NCI-H748 (cell line): ENCODE data around the gene STK35.

Source experiments
- DNase-seq: peaks from one replicate; lab custom pipeline; 2025; ENCODE audit not compliant: unreplicated experiment; lab: John Stamatoyannopoulos, UW

STK35 gene

GRCh38 chr20:2133318-2134183 is 31.9 kb downstream of the STK35 start:
- no peak for DNase-seq

DNA sequence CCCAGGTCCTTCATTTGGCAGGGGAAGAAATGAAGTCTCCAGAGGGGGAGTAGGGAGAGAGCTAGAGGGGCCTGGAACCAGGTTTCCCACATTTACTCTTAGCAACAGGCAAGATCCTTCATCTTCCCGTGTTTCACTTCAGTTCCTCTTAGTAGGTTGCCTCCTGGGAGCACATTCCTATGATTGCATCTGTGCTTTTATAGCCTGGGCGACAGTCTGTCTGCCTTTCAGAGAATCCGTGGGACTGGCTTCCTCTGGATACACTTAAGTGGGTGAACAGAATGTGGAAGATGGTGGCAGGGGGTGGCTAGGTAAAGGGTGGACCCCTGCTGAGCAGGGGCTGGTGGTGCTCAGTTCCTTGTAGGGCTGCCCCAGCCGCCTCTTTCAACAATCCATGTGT is 33.4 kb downstream of the STK35 start:
- no peak for DNase-seq

DNA sequence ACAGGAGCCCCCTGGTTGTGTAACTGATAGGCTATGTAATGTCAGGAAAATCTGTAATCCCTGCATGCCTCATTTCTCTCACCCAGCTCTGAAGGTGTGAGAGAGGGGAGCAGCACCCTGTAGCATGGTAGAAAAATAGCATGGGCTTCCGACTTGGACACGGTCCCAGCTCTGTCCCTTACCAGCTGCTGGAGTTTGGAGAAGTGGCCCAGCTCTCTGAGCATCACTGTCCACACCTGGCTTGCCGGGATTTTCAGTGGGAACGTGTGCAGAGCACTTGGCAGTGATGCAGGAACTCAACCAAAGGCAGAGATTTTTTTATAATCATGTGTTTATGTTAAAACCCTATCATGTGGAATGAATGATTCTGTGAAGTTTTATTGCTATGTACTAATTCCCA is 34.6 kb downstream of the STK35 start:
- DNase-seq, result no peak

DNA sequence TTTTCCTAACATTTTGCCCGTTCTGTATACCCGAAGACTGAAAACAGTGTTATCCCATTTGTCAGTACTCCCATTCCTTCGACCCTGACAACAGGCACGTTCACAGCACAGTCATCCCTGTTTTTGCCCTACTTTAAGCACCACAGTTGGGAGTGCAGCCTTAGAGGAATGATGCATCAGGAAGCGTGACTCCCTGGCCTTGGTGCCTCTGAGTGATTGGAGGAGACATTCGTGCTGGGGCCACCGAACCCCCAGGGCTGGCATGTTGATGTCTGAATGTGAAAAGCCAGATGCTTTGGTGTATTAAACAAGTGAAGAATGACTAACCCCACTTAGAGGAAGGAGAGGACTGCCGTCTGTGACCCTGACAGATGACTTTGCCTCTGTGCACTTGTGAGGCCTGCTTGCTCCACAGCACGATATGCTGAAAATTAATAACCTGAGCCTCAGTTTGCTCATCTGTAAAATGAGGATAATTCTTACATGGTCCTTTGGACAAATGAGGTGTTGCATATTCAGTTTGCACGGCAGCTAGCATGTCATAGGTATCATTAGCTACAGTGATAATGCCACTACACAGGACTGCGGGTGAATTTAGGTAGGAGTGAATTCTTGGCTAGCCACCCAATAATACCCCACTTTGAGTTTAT is 36.0 kb downstream of the STK35 start:
- DNase-seq, result no peak

GRCh38 chr20:2138396-2138795 is 36.8 kb downstream of the STK35 start:
- no peak for DNase-seq

GRCh38 chr20:2139250-2139649 is 37.6 kb downstream of the STK35 start:
- no peak for DNase-seq

GRCh38 chr20:2139736-2140135 is 38.1 kb downstream of the STK35 start:
- no peak for DNase-seq

- no peak for DNase-seq
These were observed 38.9 kb downstream of the STK35 start for GRCh38 chr20:2140561-2140960.

DNA sequence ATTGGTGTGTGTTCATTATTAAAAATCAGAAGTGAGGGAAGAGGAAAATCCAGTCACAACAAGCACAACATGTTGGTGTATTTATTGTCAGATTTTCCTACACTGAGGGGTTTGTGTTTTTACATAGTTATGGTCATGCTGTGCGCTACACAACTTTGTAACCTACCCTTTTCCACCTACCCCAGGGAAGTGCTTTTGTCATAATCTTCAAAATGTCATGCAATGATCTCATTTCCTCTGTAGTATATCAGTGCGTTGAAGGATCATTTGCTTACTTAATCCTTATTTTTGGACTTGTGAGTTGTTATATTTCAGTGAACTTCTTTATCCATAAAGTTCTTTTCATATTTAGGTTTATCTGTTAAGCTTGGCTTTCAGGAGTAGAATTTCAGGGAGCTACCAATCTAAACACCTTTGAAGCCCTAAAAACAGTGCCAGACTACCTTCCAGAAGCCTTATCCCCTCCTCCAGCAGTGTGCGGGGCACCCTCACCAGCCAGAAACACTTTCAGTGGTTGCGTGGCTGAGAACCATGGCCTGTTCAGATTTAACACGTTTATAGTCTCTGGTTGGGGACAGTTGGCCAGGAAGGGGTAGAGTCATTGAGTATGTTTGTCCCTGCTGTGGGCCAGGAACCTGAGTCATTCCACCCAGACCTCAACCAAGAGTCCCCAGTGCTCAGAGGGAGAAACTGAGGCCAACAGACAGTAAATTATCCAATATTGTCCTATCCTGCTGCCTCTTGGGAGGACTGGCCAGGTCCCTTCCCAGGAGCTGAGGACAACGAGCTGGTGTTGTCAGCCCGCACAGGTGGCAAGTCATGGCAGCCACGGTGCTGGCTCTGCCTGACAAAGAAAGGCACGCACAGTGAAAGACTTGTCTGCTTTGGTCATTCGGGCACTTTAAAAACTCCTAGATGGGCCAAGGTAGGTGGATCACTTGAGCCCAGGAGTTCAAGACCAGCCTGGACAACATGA is 40.3 kb downstream of the STK35 start:
- DNase-seq, result no peak

DNA sequence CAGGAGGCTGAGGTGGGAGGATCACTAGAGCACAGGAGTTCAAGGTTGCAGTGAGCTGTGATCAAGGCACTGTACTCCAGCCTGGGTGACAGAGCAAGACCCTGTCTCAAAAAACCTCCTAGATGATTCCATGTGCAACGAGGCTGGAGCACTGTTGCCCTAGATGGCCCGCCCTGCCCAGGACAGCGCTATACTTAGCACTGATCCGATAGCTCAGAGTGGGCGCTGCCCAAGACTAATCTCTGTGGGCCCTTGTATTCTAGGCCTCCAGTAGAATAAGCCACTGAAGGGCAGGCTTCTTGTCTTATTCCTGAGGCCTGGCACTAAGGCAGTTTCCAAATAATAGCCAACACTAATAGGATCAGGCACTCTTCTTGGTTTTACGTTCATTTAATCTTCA is 41.0 kb downstream of the STK35 start:
- DNase-seq, result no peak

- no peak for DNase-seq
These were observed 42.0 kb downstream of the STK35 start for GRCh38 chr20:2143594-2143993.

DNA sequence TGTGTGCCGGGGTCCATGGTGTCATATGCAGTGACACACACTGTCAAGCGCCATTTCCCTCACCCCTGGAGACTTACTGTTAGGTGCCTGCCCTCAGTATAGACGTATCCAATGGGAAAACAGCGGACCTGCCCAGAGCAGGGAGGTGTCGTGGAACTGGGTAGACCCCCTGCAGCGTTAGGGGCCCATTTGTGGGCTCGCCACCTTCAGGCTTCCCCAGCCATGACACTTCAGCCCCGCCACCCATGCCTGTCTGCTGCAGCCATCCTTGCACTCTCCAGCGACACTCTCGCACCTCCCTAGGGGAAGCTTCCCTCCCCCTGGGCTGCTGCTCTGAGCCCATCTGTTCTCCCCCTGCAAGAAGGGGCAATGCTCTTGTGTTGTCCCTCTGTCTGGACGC is 43.2 kb downstream of the STK35 start:
- DNase-seq, result no peak

- no peak for DNase-seq
These were observed 43.7 kb downstream of the STK35 start for GRCh38 chr20:2145376-2145775.

GRCh38 chr20:2146080-2146867 is 44.6 kb downstream of the STK35 start:
- no peak for DNase-seq

- no peak for DNase-seq
These were observed 47.9 kb downstream of the STK35 start for GRCh38 chr20:2149507-2149906.

- DNase-seq, result no peak
These were observed 49.0 kb downstream of the STK35 start for GRCh38 chr20:2150660-2151059.

GRCh38 chr20:2151858-2152281 is 50.2 kb downstream of the STK35 start:
- DNase-seq, result no peak

GRCh38 chr20:2152317-2152716 is 50.7 kb downstream of the STK35 start:
- no peak for DNase-seq

- no peak for DNase-seq
These were observed 51.7 kb downstream of the STK35 start for GRCh38 chr20:2153326-2153725.

DNA sequence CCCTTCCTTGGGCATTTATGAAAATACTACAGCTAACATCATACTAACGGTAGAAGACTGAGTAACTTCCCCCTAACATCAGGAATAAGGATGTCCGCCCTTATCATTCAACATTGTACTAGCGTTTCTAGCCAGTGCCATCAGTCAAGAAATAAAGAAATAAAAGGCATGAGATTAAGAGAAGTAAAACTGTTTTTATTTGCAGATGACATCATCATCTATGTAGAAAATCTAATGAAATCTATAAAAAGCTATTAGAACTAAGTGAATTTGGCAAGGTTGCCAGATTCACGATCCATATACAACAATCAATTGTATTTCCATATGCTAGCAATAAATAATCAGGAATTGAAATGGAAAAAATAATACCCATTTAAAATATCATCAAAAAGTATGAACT is 54.6 kb downstream of the STK35 start:
- DNase-seq, result no peak
